Left colon (tissue), 2 donors: ENCODE results near the gene GALNT17. TPM values are rescaled to one million over a fixed set of nuclear protein-coding genes. Genes with fewer than 3 reads are reported as not detected.
A peak's percentile ranks its signal among the peaks of the same experiment; 100 is the strongest.

Source experiments
- ATAC-seq: fragments of 200-7000 bp; cut with Tn5 transposase; one replicate; pipeline ENCODE4 v1.9.1; 2020; ENCODE audit warnings: mild to moderate bottlenecking, moderate library complexity
- DNase-seq, 2 donors: peaks; one replicate each; pipeline ENCODE4 v3.0.0-alpha.2; 2020
- intact Hi-C, 2 donors: fragments of 100-400 bp; cut with DNase I in 1 of 2; cut with micrococcal nuclease in 1 of 2; formaldehyde crosslinking; loops; one replicate each; pipeline versions ENCODE4 v1.11.2 to v1.14.0; 2022; cut with DNase I, micrococcal nuclease
- total RNA-seq, 2 donors: library from RNA; stranded (reverse); fragmentation: NEBNext Ultra II Directional; extraction: Animal tissue kit (Norgen Biotek cat#: 25700); gene quantifications; one replicate each; pipeline ENCODE4 v1.2.1, GENCODE V29; 2021
- donor health status: DM: no; HTN: no; CAD: no.
- donor health status: DM: yes; HTN: yes; CAD: no.

The GALNT17 gene
- total RNA-seq, 2 donors from 2014 or later = 0.37 to 2.8 TPM

- DNase-seq (no peak), ATAC-seq (no peak)
- intact Hi-C loops = no loop called here
Observed at GRCh38 chr7:71661671-71662224, 529.8 kb downstream of the GALNT17 start.

GRCh38 chr7:71665716-71666115, 533.8 kb downstream of the GALNT17 start:
- intact Hi-C loops = no loop called here
- no peak for ATAC-seq
- DNase-seq = no peak

GRCh38 chr7:71668572-71668971, 536.6 kb downstream of the GALNT17 start:
- ATAC-seq = no peak
- intact Hi-C loops = no loop called here
- DNase-seq = no peak

- DNase-seq (no peak), ATAC-seq (no peak)
- intact Hi-C loops = no loop called here
Observed at GRCh38 chr7:71679480-71679879, 547.5 kb downstream of the GALNT17 start.

GRCh38 chr7:71682181-71682580, 550.2 kb downstream of the GALNT17 start:
- DNase-seq = no peak
- intact Hi-C loops = no loop called here
- ATAC-seq = no peak

- no peak for ATAC-seq
Observed at GRCh38 chr7:71682841-71683781, 551.2 kb downstream of the GALNT17 start.

GRCh38 chr7:71687286-71687685, 555.3 kb downstream of the GALNT17 start:
- ATAC-seq (no peak), DNase-seq (no peak)
- intact Hi-C loops = no loop called here

More at GRCh38 chr7:71682841-71683781, 551.2 kb downstream of the GALNT17 start:
- peak in 1 of 2 donors; percentile 5 for DNase-seq
- intact Hi-C loops = no loop called here

GRCh38 chr7:71687831-71688599, 556.1 kb downstream of the GALNT17 start:
- intact Hi-C loops = no loop called here
- no peak for ATAC-seq
- no peak for DNase-seq

- ATAC-seq = no peak
- no peak for DNase-seq
- intact Hi-C loops = no loop called here
Observed at GRCh38 chr7:71691538-71691937, 559.6 kb downstream of the GALNT17 start.

GRCh38 chr7:71694665-71695064, 562.7 kb downstream of the GALNT17 start:
- DNase-seq = no peak
- no peak for ATAC-seq
- intact Hi-C loops = no loop called here

GRCh38 chr7:71695186-71695585, 563.2 kb downstream of the GALNT17 start:
- DNase-seq (no peak), ATAC-seq (no peak)
- intact Hi-C loops = no loop called here

GRCh38 chr7:71696511-71696910, 564.6 kb downstream of the GALNT17 start:
- no peak for ATAC-seq
- intact Hi-C loops = no loop called here
- DNase-seq = no peak

GRCh38 chr7:71697400-71697799, 565.5 kb downstream of the GALNT17 start:
- DNase-seq = no peak
- ATAC-seq = no peak
- intact Hi-C loops = no loop called here

- no peak for DNase-seq
- ATAC-seq = no peak
- intact Hi-C loops = no loop called here
Observed at GRCh38 chr7:71705217-71705616, 573.3 kb downstream of the GALNT17 start.

GRCh38 chr7:71705901-71706596, 574.1 kb downstream of the GALNT17 start:
- intact Hi-C loops = no loop called here
- DNase-seq = no peak
- no peak for ATAC-seq

GRCh38 chr7:71706597-71706975, 574.6 kb downstream of the GALNT17 start:
- no peak for ATAC-seq
- no peak for DNase-seq
- intact Hi-C loops = no loop called here

GRCh38 chr7:71707041-71707440, 575.1 kb downstream of the GALNT17 start:
- no peak for ATAC-seq
- intact Hi-C loops = no loop called here
- no peak for DNase-seq

- no peak for DNase-seq
- ATAC-seq = no peak
- intact Hi-C loops = no loop called here
Observed at GRCh38 chr7:71708710-71709109, 576.8 kb downstream of the GALNT17 start.

GRCh38 chr7:71710442-71710841, 578.5 kb downstream of the GALNT17 start:
- DNase-seq = no peak
- intact Hi-C loops = no loop called here
- ATAC-seq = no peak
